SK-N-SH (cell line): ENCODE measurements around the gene LRMDA. TPM values are rescaled to one million over a fixed set of nuclear protein-coding genes. Genes with fewer than 3 reads are reported as not detected.

Source experiments
- CTCF ChIA-PET: fragments of 300-600, 350-600 bp; formaldehyde crosslinking; extraction: SDS; loops from one replicate; lab custom pipeline; 2021; lab: Yijun Ruan, JAX
- POLR2A ChIA-PET: fragments of 350-600 bp; sonication (Branson Sonifier 250); formaldehyde crosslinking; extraction: SDS; loops from one replicate; lab custom pipeline; 2020; ENCODE audit warnings: antibody characterized with exemption, inconsistent platforms; lab: Yijun Ruan, JAX
- DNase-seq: peaks from one replicate; pipeline ENCODE4 v3.0.0; 2012
- H2AFZ ChIP-seq: fragments of 200-600 bp; sonication (generic); 2 replicates; pipeline ENCODE4 v1.8.1; 2016; ENCODE audit warnings: antibody characterized with exemption, mild to moderate bottlenecking, low read depth
- H3F3A ChIP-seq: fragments of 200-600 bp; sonication (generic); replicated peaks from 2 replicates; pipeline ENCODE3; 2016; ENCODE audit warnings: antibody characterized with exemption, mild to moderate bottlenecking; ENCODE audit not compliant: insufficient read depth
- H3K27ac ChIP-seq, 2 experiments: fragments of 200-500 bp in 1 of 2; fragments of 200-600 bp in 1 of 2; sonication (Bioruptor generic) in 1 of 2; sonication (generic), shearing (Covaris generic) in 1 of 2; 2 replicates each; pipeline versions ENCODE4 v1.5.1 to v1.6.1; 2014 to 2016; ENCODE audit warnings: low read depth in 2 of 2, inconsistent platforms in 1 of 2, low read length in 1 of 2, mild to moderate bottlenecking in 1 of 2, mixed read lengths in 1 of 2
- H3K27me3 ChIP-seq: fragments of 200-600 bp; sonication (generic), shearing (Covaris generic); 2 replicates; pipeline ENCODE4 v1.6.1; 2016; ENCODE audit warnings: mixed run types; ENCODE audit not compliant: insufficient read depth
- H3K36me3 ChIP-seq, 2 experiments: fragments of 200-500 bp in 1 of 2; fragments of 200-600 bp in 1 of 2; sonication (Bioruptor generic) in 1 of 2; sonication (generic) in 1 of 2; replicated peaks in 1 of 2; 2 replicates each; pipeline versions ENCODE3 to v1.5.1; 2014 to 2016; ENCODE audit warnings: low read length in 1 of 2, mild to moderate bottlenecking in 1 of 2; ENCODE audit not compliant: insufficient read depth in 2 of 2, control insufficient read depth in 1 of 2
- H3K4me1 ChIP-seq, 2 experiments: fragments of 200-500 bp in 1 of 2; fragments of 200-600 bp in 1 of 2; sonication (Bioruptor generic) in 1 of 2; sonication (generic), shearing (Covaris generic) in 1 of 2; 2 replicates each; pipeline versions ENCODE4 v1.5.1 to v1.6.1; 2014 to 2016; ENCODE audit warnings: low read depth in 1 of 2, low read length in 1 of 2, mixed run types in 1 of 2; ENCODE audit not compliant: insufficient read depth in 2 of 2, control insufficient read depth in 1 of 2
- H3K4me2 ChIP-seq: fragments of 200-600 bp; sonication (generic), shearing (Covaris generic); 2 replicates; pipeline ENCODE4 v1.6.1; 2017; ENCODE audit warnings: mixed run types
- H3K4me3 ChIP-seq, 2 experiments: fragments of 200-500 bp in 1 of 2; fragments of 200-600 bp in 1 of 2; sonication (Bioruptor generic) in 1 of 2; sonication (generic), shearing (Covaris generic) in 1 of 2; 2 replicates each; pipeline versions ENCODE4 v1.5.1 to v1.8.1; 2014 to 2016; ENCODE audit warnings: low read depth in 2 of 2, inconsistent platforms in 1 of 2, low read length in 1 of 2, mild to moderate bottlenecking in 1 of 2, mixed read lengths in 1 of 2, moderate library complexity in 1 of 2
- H3K79me2 ChIP-seq: fragments of 200-600 bp; sonication (generic); 2 replicates; pipeline ENCODE4 v1.8.1; 2017; ENCODE audit warnings: mild to moderate bottlenecking; ENCODE audit not compliant: insufficient read depth
- H3K9ac ChIP-seq: fragments of 200-600 bp; sonication (generic); 2 replicates; pipeline ENCODE4 v1.6.1; 2017; ENCODE audit warnings: mixed run types
- H3K9me2 ChIP-seq: fragments of 200-600 bp; sonication (generic); 2 replicates; pipeline ENCODE4 v1.6.1; 2017; ENCODE audit warnings: mixed run types
- H3K9me3 ChIP-seq: fragments of 200-600 bp; sonication (generic); 2 replicates; pipeline ENCODE4 v1.6.1; 2017; ENCODE audit warnings: mixed run types, mild to moderate bottlenecking, moderate library complexity
- H4K20me1 ChIP-seq: fragments of 200-600 bp; sonication (generic); 2 replicates; pipeline ENCODE4 v1.6.1; 2017; ENCODE audit warnings: mild to moderate bottlenecking, mixed run types; ENCODE audit not compliant: insufficient read depth
- CHD2 ChIP-seq: fragments of 150-350 bp; IDR thresholded peaks from 2 replicates; pipeline ENCODE4 v1.6.1; 2018; ENCODE audit warnings: low read length; ENCODE audit not compliant: partially characterized antibody
- FOSL2 ChIP-seq: IDR thresholded peaks from 2 replicates; pipeline ENCODE4 v1.4.0; 2012; ENCODE audit warnings: low read depth, mild to moderate bottlenecking, moderate library complexity, borderline replicate concordance
- FOXJ3 ChIP-seq: sonication (generic); formaldehyde crosslinking; IDR thresholded peaks from 2 replicates; pipeline ENCODE4 v1.5.1; 2020; ENCODE audit warnings: mild to moderate bottlenecking, missing genetic modification reagents
- GATA2 ChIP-seq: sonication (generic); formaldehyde crosslinking; IDR thresholded peaks from 2 replicates; pipeline ENCODE4 v1.5.0; 2020; ENCODE audit warnings: mild to moderate bottlenecking, missing genetic modification reagents
- MEF2A ChIP-seq: IDR thresholded peaks from 2 replicates; pipeline ENCODE4 v1.4.0; 2012; ENCODE audit warnings: low read depth, borderline replicate concordance
- MXI1 ChIP-seq: IDR thresholded peaks from 2 replicates; pipeline ENCODE4 v1.6.1; 2012; ENCODE audit warnings: mild to moderate bottlenecking, low read depth, low read length, improper control_type of control experiment
- NRF1 ChIP-seq: IDR thresholded peaks from 2 replicates; pipeline ENCODE4 v1.6.1; 2012; ENCODE audit warnings: low read depth, mild to moderate bottlenecking, low read length
- POLR2AphosphoS5 ChIP-seq: IDR thresholded peaks from 2 replicates; pipeline ENCODE4 v1.6.1; 2012; ENCODE audit warnings: low read depth, low read length
- RAD21 ChIP-seq: IDR thresholded peaks from 2 replicates; pipeline ENCODE4 v1.6.1; 2012; ENCODE audit warnings: mild to moderate bottlenecking, low read length
- SIN3A ChIP-seq: IDR thresholded peaks from 2 replicates; pipeline ENCODE4 v1.6.1; 2012; ENCODE audit warnings: low read depth, mild to moderate bottlenecking, low read length, moderate library complexity, borderline replicate concordance
- SMC3 ChIP-seq: IDR thresholded peaks from 2 replicates; pipeline ENCODE4 v1.6.1; 2012; ENCODE audit warnings: low read depth, low read length, improper control_type of control experiment
- TEAD4 ChIP-seq: IDR thresholded peaks from 2 replicates; pipeline ENCODE4 v1.4.0; 2012; ENCODE audit warnings: mild to moderate bottlenecking, borderline replicate concordance; ENCODE audit not compliant: insufficient read depth
- USF2 ChIP-seq: fragments of 150-350 bp; IDR thresholded peaks from 2 replicates; pipeline ENCODE4 v1.6.1; 2017; ENCODE audit warnings: antibody characterized with exemption, low read length, low read depth, borderline replicate concordance
- ZBTB33 ChIP-seq: IDR thresholded peaks from 2 replicates; pipeline ENCODE4 v1.4.0; 2012; ENCODE audit warnings: low read depth, borderline replicate concordance
- WGBS: methylation state at CpG from one replicate; pipeline ENCODE4 v1.1.6; 2017; ENCODE audit warnings: low lambda C conversion rate; 5-methylcytosine and 5-hydroxymethylcytosine counted together
- polyA plus RNA-seq, 3 experiments: library from polyadenylated mRNA; depleted of rRNA; stranded (reverse); fragments of >200 nt; gene quantifications; 2 replicates each; pipeline ENCODE4 v1.2.3, GENCODE V29; 2012
- TF ChIP-seq, protein P1 (sequence below): fragments of 200-600 bp; sonication (generic); IDR thresholded peaks from 2 replicates; pipeline ENCODE4 v1.6.1; 2017; ENCODE audit warnings: antibody characterized with exemption, mild to moderate bottlenecking, moderate library complexity
- TF ChIP-seq, protein P2 (sequence below): fragments of 150-350 bp; IDR thresholded peaks from 2 replicates; pipeline ENCODE4 v1.6.1; 2016; ENCODE audit warnings: mild to moderate bottlenecking, low read depth, low read length

Gene LRMDA
- polyA plus RNA-seq, 1 of the 3 experiments (the other 2 are of a cell fraction), result 0.95 TPM

GRCh38 chr10:75663947-75664664 lies 232.7 kb downstream of the LRMDA start (continued):
- TF ChIP-seq, protein P1, sequence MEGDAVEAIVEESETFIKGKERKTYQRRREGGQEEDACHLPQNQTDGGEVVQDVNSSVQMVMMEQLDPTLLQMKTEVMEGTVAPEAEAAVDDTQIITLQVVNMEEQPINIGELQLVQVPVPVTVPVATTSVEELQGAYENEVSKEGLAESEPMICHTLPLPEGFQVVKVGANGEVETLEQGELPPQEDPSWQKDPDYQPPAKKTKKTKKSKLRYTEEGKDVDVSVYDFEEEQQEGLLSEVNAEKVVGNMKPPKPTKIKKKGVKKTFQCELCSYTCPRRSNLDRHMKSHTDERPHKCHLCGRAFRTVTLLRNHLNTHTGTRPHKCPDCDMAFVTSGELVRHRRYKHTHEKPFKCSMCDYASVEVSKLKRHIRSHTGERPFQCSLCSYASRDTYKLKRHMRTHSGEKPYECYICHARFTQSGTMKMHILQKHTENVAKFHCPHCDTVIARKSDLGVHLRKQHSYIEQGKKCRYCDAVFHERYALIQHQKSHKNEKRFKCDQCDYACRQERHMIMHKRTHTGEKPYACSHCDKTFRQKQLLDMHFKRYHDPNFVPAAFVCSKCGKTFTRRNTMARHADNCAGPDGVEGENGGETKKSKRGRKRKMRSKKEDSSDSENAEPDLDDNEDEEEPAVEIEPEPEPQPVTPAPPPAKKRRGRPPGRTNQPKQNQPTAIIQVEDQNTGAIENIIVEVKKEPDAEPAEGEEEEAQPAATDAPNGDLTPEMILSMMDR, result no peak
- no peak for TF ChIP-seq FOSL2

DNA sequence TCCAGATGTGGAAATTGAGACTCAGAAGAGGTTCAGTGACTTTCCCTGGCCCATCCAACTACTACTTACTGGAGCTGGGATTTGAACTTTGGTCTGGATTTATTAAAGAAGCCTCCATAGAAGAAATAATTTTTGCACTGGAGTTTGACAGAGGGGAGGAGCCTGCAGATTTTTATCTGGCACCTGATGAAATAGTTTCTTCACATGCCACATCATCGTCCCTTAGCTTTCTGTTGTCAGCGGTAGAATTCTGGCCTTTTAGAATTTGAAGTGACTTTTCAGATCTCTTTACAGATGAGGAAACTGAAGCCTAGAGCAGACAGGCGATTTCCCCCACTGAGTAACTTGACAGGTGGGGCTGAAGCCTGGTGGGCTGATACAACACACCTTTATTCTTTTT lies 233.5 kb downstream of the LRMDA start:
- no peaks in the 10 kb centered on the region for H3K36me3 ChIP-seq
- no peaks in the 10 kb centered on the region for H4K20me1 ChIP-seq
- no peaks in the 10 kb centered on the region for H3K9me3 ChIP-seq
- no peaks in the 10 kb centered on the region for H3K9me2 ChIP-seq
- TF ChIP-seq, protein P2, sequence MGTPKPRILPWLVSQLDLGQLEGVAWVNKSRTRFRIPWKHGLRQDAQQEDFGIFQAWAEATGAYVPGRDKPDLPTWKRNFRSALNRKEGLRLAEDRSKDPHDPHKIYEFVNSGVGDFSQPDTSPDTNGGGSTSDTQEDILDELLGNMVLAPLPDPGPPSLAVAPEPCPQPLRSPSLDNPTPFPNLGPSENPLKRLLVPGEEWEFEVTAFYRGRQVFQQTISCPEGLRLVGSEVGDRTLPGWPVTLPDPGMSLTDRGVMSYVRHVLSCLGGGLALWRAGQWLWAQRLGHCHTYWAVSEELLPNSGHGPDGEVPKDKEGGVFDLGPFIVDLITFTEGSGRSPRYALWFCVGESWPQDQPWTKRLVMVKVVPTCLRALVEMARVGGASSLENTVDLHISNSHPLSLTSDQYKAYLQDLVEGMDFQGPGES, result no peak
- TF ChIP-seq NRF1, result no peak
- no peak for TF ChIP-seq FOSL2
- TF ChIP-seq MEF2A, result no peak
- H3K4me1 ChIP-seq, result no peaks in the 10 kb centered on the region; a peak in 1 of 4 replicates
- no peaks in the 10 kb centered on the region for H3F3A ChIP-seq
- H3K9ac ChIP-seq, result no peak overlapping the region
- H3K27ac ChIP-seq, result no peak overlapping the region
- ChIA-PET POLR2A (no interaction called here), CTCF (interaction anchor here (1.4 kb wide), 1 partner anchor 14 kb away, joined by 3 read pairs; no protein-coding TSS in a partner anchor)
- no peak overlapping the region for H3K4me2 ChIP-seq
- H3K4me3 ChIP-seq, result no peak overlapping the region
- 78% methylated on average over 3 of the region's 3 CpGs for WGBS
- H3K79me2 ChIP-seq, result no peaks in the 10 kb centered on the region
- H2AFZ ChIP-seq, result no peak overlapping the region
- DNase-seq, result no peak
- no peaks in the 10 kb centered on the region for H3K27me3 ChIP-seq

DNA sequence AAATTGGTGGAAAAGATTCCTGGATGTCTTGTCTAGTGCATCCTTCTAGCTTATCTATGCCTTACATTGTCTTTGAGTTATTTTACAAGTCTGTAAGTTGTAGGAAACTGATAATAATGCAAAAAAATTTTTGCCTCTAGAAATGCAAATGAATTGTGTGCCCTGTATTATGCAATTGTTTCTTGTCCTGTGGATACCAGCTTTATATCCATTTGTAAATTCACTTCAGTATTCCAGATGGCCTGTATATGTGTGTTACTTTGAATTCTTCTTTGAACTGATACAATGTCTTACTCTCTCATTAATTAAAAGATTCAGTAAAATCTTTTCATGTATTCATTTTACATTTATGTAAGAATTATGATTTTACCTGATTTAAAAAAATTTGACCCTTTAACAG lies 234.3 kb downstream of the LRMDA start:
- no peaks in the 10 kb centered on the region for H3F3A ChIP-seq
- H3K79me2 ChIP-seq, result no peaks in the 10 kb centered on the region
- H3K4me1 ChIP-seq, result no peaks in the 10 kb centered on the region; a peak in 1 of 4 replicates
- no peak overlapping the region for H2AFZ ChIP-seq
- no peak overlapping the region for H3K9ac ChIP-seq
- DNase-seq, result no peak
- H3K27ac ChIP-seq, result no peak overlapping the region
- H3K27me3 ChIP-seq, result no peaks in the 10 kb centered on the region
- POLR2A ChIA-PET, result no interaction called here
- no peaks in the 10 kb centered on the region for H3K9me3 ChIP-seq
- no peak for TF ChIP-seq TEAD4
- TF ChIP-seq POLR2AphosphoS5, result no peak
- TF ChIP-seq GATA2, result no peak
- TF ChIP-seq MEF2A, result no peak
- TF ChIP-seq FOXJ3 (CRISPR knock-in tag), result no peak
- no peak for TF ChIP-seq SIN3A
- no peak for TF ChIP-seq USF2
- no peak for TF ChIP-seq MXI1
- TF ChIP-seq CHD2, result no peak
- no peak for TF ChIP-seq RAD21
- TF ChIP-seq NRF1, result no peak
- TF ChIP-seq ZBTB33, result no peak
- TF ChIP-seq SMC3, result no peak
- TF ChIP-seq, all 33 proteins: peak for 0
- Histone ChIP-seq H3K4me3 (no peak overlapping the region), H3K9me2 (no peaks in the 10 kb centered on the region), H3K4me2 (no peak overlapping the region), H4K20me1 (no peaks in the 10 kb centered on the region), H3K36me3 (no peaks in the 10 kb centered on the region)
- CTCF ChIA-PET, result interaction anchor here (1.4 kb wide), 1 partner anchor 13 kb away, joined by 3 read pairs; no protein-coding TSS in a partner anchor
